ENCODE measurements around the gene EIF3CL.
"Not testable (repeated sequence)": the region's sequence is repeated elsewhere in the genome, so short reads cannot be mapped to it uniquely, and the experiment has no call there.

The EIF3CL gene

GRCh38 chr16:28362600-28362999 is 41.0 kb downstream of the EIF3CL start:
- not testable (repeated sequence) for DNase-seq

GRCh38 chr16:28338230-28338629 is 65.4 kb downstream of the EIF3CL start:
- not testable (repeated sequence) for DNase-seq

- DNase-seq: not testable (repeated sequence)
These were observed 66.5 kb downstream of the EIF3CL start for GRCh38 chr16:28336940-28337710.

GRCh38 chr16:28335678-28336077 is 68.0 kb downstream of the EIF3CL start:
- DNase-seq: not testable (repeated sequence)

GRCh38 chr16:28332632-28333031 is 71.0 kb downstream of the EIF3CL start:
- not testable (repeated sequence) for DNase-seq

GRCh38 chr16:28330981-28331380 is 72.7 kb downstream of the EIF3CL start:
- DNase-seq: not testable (repeated sequence)

GRCh38 chr16:28330232-28330631 is 73.4 kb downstream of the EIF3CL start:
- not testable (repeated sequence) for DNase-seq
